HG03457 (cell line): Measurements from ENCODE around the gene ATP13A4.
"Not testable (repeated sequence)": the region's sequence is repeated elsewhere in the genome, so short reads cannot be mapped to it uniquely, and the experiment has no call there.

Source experiments
- ATAC-seq: cut with Tn5 transposase; IDR thresholded peaks from one replicate; pipeline ENCODE4 v1.9.1; 2021; ENCODE audit warnings: moderate number of reproducible peaks; ENCODE audit not compliant: unreplicated experiment

The ATP13A4 gene

GRCh38 chr3:193563426-193563825 lies 8.7 kb upstream of the ATP13A4 start:
- no peak for ATAC-seq

- ATAC-seq, result no peak
Observed at GRCh38 chr3:193560870-193561269, 6.2 kb upstream of the ATP13A4 start.

GRCh38 chr3:193560091-193560490 lies 5.4 kb upstream of the ATP13A4 start:
- ATAC-seq, result no peak

GRCh38 chr3:193559100-193559499 lies 4.4 kb upstream of the ATP13A4 start:
- no peak for ATAC-seq

GRCh38 chr3:193556841-193557240 lies 2.1 kb upstream of the ATP13A4 start:
- ATAC-seq, result no peak

DNA sequence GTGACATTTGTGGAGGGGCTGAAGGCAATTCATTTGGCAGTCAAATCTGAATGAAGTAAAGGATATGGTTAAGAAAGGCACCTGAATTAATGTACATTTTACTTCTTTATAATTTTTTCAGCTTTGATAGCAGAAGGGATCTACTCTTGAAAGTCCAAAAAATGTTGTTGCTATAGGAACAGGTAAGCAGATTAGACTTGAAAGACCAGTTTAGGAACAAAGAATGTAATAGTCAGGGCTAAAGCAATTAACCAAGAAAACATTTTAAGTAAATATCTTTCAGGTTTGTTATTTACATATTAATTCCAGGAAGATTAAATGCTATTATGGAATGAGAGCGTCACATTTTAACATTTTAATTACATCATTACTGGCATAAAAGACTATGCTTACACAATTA lies 1.1 kb downstream of the ATP13A4 start:
- no peak for ATAC-seq

DNA sequence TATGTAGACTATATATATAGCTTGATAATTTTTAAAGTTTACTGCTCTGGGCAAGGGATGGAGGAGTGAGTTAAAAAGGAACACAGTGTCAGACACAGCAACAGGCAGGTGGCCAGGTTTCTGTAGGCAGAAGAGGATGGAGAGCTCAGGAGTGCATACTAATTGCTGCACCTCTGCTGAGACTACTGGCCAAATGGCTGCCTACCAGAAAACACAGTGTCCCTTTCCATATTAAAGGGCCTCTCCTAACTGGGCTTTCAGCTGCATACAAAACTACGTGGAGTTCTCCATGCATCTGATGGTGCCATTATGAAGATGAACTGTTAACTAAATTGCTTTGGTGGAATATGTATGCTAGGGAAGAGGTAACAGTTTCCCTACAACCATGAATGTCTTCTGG lies 1.8 kb downstream of the ATP13A4 start:
- no peak for ATAC-seq

GRCh38 chr3:193548406-193548805 lies 6.3 kb downstream of the ATP13A4 start:
- ATAC-seq, result no peak

DNA sequence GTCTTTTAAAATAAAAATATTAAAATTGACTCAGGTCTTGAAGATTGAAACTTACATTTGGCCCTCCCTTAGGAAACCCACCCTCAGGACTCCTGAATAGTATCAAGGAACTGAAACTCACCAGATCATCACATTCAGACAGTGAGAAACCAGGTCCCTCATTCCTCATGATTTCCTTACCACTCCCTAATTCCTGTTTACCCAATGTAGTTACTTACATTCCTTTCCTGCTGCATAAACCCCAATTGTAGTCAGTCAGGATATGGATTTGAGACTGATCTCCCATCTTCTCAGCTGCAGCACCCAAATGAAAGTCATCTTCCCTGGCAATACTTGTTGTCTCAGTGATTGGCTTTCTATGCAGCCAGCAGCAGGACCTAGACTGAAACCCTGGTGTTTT lies 8.6 kb downstream of the ATP13A4 start:
- ATAC-seq, result no peak

DNA sequence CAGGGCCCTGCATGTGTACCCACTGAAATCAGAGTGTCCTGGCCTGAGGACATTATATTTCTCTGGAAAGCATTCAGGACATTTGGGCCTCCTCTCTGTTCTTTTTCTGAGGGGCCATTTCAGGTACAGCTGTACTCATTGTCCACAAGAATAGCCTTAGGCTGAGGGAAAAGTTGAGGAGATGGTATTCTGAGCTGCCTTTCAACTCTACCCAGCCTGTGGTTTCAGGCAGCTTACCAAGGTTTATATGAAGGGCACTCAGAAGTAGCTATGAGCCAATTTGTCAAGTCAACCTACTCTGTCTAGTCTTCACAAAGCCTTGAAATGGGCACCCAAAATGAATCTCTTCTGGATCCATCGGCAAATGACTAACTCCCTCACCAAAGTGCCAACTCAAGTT lies 9.4 kb downstream of the ATP13A4 start:
- no peak for ATAC-seq

GRCh38 chr3:193544289-193544688 lies 10.4 kb downstream of the ATP13A4 start:
- no peak for ATAC-seq

DNA sequence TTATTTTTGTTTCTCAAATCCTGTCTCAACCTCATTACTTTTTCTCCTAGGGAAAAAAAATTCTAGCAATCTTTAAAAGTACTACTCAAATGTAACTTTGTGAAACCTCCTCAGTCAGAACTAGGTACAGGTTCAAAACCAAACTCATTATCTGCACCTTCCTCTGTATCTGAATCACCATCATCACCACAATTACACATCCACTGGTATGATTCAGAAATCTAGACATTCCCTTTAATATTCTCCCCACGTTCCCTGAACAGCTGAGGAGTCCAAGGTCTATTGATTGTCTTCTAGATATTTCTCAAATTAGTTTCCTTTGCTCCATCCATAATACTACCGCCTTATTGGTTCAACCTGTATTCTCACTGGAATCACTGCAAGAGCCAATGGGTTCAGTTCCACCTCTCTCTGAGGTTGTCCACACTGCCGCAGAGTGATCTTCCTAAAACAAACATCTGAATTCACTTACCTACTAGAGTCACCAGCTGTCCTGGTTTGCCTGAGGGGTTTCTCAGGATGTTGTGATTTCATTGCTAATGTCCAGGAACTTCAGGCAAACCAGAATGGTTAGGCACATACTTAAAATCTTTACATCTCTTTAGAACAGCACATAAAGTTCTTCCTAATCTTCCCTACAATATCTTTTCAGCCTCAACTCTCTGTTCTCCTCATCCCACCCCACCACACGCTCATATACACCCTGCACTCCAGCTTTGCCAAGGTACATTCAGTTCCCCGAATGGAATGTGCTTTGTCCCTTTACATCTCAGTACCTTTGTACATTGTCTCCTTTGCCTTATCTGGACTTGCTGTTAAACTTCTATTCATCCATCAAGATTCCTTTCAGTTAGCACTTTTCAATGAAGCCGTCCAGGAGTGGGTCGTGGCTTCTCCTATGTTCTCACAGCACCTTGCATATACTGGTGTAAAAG lies 24.2 kb downstream of the ATP13A4 start:
- no peak for ATAC-seq

DNA sequence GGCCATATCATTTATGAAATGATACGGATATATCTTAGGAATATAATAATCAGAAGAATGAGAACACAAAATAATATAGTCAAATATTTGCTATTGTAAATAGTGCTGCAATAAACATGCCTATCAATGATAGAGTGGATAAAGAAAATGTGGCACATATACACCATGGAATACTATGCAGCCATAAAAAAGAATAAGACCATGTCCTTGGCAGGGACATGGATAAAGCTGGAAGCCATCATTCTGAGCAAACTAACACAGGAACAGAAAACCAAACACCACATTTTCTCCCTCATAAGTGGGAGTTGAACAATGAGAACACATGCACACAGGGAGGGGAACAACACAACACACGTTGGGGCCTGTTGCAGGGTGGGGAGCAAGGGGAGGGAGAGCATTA lies 28.6 kb downstream of the ATP13A4 start:
- ATAC-seq, result not testable (repeated sequence)

DNA sequence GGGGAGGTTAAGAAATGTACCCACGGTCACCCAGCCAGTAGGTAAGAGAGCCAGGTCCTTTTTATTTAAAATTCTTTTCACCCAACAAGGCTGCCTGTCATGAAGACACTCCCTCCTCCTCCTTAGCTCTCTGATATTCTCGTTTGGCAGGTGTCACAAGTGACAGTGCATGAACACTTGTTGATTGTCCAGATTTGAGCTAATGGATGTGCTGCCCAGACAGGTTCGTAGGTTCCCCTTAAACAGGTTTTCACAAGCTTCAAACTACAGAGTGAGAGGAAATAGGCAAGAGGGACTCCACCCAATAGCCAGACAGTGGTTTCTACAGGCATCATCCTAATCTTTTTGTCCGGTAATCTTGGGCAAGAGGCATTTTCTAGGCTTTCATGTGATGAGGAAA lies 32.2 kb downstream of the ATP13A4 start:
- no peak for ATAC-seq

DNA sequence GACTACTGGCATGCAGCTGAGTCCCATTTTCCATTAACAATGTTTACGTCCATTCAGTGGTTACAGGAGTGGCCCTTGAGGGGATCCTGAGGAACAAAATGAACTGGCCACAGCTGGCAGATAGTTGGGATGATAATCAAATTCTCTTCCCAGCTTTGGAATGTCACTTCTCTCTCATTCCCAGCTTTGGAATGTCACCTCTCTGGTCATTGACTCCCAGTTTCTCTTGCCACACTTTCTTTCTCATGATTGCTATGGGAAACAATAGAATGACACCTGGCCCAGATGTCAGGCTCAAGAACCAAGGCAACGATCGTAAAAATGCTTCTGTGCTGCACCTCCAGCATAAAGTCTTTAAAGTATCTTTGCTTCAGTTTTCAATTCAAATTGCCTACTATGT lies 34.0 kb downstream of the ATP13A4 start:
- no peak for ATAC-seq

DNA sequence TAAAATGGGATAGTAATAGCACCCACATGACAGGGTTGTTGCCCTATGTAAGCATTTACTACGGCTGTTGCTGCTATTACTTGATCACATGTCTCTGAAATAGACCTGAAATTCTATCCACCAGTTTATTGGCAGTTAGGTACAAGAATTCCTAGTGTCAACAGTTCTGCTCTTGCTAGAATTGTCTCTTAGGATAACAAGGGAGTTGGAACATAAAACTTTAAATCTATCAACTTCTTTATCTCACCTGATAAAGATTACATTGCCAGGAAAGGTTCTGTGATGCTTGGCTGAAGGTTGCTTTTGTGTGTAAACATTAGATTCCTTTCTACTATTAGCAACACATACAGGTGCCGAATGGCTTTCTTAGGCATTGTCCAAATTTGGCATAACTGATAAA lies 38.7 kb downstream of the ATP13A4 start:
- ATAC-seq, result no peak

GRCh38 chr3:193510154-193510553 lies 44.5 kb downstream of the ATP13A4 start:
- no peak for ATAC-seq

GRCh38 chr3:193509103-193509965 lies 45.4 kb downstream of the ATP13A4 start:
- no peak for ATAC-seq

- ATAC-seq, result no peak
Observed at GRCh38 chr3:193508108-193508507, 46.6 kb downstream of the ATP13A4 start.

- ATAC-seq, result no peak
Observed at GRCh38 chr3:193507566-193507965, 47.1 kb downstream of the ATP13A4 start.

- no peak for ATAC-seq
Observed at GRCh38 chr3:193506921-193507320, 47.8 kb downstream of the ATP13A4 start.

GRCh38 chr3:193502871-193503270 lies 51.8 kb downstream of the ATP13A4 start:
- no peak for ATAC-seq
